Measurements from ENCODE around the gene DDIAS. TPM values are rescaled to one million over a fixed set of nuclear protein-coding genes. Genes with fewer than 3 reads are reported as not detected.
"Not testable (repeated sequence)": the region's sequence is repeated elsewhere in the genome, so short reads cannot be mapped to it uniquely, and the experiment has no call there.

Gene DDIAS
- polyA plus RNA-seq, 1 donor: 2.6 TPM

DNA sequence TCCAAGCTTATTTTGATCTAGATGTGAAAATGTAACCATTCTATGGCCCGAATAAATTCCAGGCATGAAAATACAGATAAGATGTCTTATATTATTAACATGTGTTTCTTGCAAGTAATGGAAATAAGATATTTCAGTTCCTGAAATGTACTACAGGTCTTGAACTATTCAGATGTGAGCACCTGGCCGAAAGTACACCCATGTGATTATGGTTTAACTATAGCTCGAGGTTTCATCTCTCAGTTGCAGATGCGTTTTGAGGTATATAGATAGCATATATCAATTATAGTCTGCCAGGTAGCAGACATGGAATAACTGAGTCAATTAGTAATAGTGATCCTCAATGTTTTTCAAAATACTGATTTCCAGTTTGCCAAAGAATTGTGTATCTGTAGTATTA, 68.3 kb downstream of the DDIAS start:
- DNase-seq: no peak

GRCh38 chr11:82970507-82971083, 69.1 kb downstream of the DDIAS start:
- not testable (repeated sequence) for DNase-seq

- DNase-seq: not testable (repeated sequence)
Measured at GRCh38 chr11:82971519-82971946, 70.0 kb downstream of the DDIAS start.

DNA sequence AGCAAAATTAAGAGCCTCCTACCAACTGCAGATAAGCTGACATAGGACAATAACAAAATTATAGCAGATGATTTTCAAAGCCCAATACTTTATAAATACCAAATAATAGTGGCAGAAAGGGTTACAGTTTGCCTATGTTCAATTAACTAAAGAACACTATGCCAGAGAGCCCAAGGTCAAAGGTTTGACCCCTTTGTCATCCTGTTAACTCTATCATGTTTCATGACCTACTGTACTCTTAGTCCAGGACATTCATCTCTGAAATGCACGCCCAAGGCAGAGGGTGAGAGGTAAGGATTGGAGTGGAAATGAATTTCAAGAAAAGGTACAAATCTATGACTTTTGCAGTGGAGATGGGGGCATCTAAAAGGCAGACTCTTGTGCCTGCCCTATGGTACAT, 70.6 kb downstream of the DDIAS start:
- no peak for DNase-seq

GRCh38 chr11:82974135-82974534, 72.6 kb downstream of the DDIAS start:
- DNase-seq: no peak

DNA sequence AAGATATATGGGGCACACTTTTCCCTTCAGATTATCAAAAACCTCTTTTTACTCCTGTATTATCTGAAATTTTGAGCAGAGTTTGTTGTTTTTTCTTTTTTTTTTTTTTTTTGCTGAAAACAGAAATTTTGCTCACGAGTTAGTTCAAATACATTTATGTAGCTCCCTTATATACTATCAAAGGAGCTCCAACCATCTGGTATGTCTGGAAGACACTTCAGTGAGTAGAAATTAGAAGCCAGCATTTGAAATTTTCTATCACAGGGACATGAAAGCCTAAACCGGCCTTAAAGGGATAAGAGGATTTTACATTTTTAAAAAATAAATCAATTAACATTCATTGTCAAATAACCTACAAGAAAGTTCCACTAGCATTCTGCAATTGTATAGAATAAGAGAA, 73.3 kb downstream of the DDIAS start:
- DNase-seq: no peak

DNA sequence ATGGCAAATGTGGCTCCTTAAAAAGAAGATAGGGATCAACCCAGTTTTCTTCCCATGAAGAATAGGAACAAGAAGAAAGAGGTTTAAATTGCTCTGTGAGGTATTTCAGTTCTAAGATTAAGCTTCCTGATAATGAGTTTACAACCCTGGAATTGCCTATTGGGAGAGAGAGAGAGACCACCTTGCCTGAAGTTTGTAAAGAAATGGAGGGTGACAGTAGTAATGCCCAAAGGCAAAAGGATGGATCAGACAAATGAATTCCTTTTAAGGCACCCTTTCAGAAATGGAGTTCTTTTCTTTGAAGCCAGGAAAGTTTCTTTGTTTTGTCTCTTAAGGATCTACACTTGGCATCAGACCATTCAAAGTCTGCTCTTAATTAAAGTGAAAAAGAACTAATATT, 74.3 kb downstream of the DDIAS start:
- DNase-seq: no peak

DNA sequence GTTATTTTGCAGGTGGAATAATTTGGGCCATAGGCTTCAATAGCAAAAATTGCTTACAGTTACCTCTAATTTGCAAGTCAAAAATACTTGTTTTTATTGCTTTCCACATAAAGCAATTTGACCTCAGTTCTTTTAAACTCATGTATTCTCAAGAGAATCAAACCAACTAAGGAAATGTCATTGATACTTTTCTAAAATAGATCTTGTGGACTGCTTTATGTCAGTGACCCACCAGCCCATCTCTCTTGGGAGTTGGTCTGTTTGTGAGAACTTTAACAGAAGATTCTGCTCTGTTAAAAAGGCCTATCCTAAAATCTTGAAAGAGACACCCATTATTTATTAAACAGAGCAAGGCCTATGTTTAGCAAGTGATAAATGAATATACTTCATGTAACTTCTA, 75.2 kb downstream of the DDIAS start:
- DNase-seq: no peak

GRCh38 chr11:82978422-82979099, 77.0 kb downstream of the DDIAS start:
- no peak for DNase-seq

DNA sequence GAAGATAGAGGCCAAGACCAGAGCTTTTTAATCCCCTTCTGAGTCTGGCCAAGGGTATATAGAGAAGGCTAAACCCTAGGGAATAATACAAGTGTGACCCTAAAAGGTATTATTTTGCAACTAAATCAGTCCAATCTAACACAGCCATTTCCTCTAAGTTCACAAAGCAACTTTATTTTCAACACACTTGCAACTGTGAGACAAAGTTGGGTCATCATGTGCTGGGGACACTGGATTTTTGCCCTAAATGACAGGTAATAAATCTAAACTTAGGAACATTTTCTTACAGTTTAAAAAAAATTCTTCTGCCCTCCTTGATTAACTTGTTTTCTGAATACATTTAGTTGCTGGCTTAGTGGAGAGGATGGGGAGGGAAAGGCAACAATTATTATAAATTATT, 78.3 kb downstream of the DDIAS start:
- no peak for DNase-seq

DNA sequence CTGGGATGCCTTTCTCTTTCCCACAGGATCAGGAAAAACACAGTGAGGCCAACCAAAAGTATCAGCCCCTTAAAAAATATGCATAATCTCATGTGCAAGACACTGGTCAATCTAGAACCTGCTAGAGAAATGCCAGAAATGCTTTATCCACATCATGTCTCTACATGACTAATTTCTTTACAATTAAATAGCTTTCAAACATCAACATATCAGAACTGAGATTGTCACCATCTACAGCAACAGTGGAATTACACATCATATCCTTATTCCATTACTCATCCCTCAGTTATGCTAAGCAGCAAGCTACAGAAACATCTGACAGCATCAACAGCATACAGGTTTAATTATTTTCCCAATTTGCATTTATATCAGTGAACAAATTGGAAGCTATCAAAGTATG, 78.8 kb downstream of the DDIAS start:
- no peak for DNase-seq

GRCh38 chr11:82980947-82981346, 79.4 kb downstream of the DDIAS start:
- DNase-seq: no peak

DNA sequence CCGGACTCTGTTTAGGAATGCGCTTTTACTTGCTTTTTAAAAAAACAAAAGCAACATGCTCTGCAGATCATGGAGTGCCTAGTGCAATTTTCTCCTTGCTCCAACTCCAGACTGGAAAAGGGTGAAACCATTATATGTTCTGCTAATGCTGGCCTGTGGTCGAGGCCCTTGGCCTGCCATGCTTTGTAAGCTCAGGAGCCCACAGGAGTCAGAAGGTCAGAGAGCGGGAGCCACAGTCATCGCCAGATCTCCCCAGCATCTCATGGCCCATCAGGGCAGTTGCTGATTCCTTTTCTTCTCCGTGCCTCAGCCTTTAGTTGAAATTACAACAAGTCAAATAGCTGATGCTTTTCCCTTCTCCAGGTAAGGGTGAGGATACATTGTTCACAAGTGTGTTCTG, 80.3 kb downstream of the DDIAS start:
- no peak for DNase-seq

Other genes with a start within 250 kb of the DDIAS start
- gene FAM181B, start 167.9 kb upstream of the DDIAS start, polyA plus RNA-seq (ENCODE audit: insufficient read length): 0.08 TPM
- 89.3 TPM for gene PRCP, start 1.3 kb upstream of the DDIAS start, polyA plus RNA-seq (ENCODE audit: insufficient read length)
- 13.9 TPM for gene RAB30, start 170.2 kb downstream of the DDIAS start, polyA plus RNA-seq (ENCODE audit: insufficient read length)

Measured in hindlimb muscle (tissue), 1 donor.